Activated naive CD8-positive, alpha-beta T cell treated with anti-CD3 and anti-CD28 coated beads, Interleukin-2, amount 50 U/mL, for 24 hours (primary cell): ENCODE measurements around the gene PRSS57.
"Not testable (repeated sequence)": the region's sequence is repeated elsewhere in the genome, so short reads cannot be mapped to it uniquely, and the experiment has no call there.

Experiments
- ATAC-seq: fragments of 150-1000 bp; cut with Tn5 transposase; one replicate; pipeline ENCODE4 v1.10.0; 2021
- DNase-seq: peaks from one replicate; pipeline ENCODE4 v3.0.0; 2021
- H3K27ac Mint-ChIP-seq: one replicate; pipeline ENCODE4 v1.8.0; 2021; ENCODE audit warnings: mild to moderate bottlenecking, mixed read lengths
- H3K27me3 Mint-ChIP-seq: one replicate; pipeline ENCODE4 v1.8.0; 2021; ENCODE audit warnings: mixed read lengths
- H3K36me3 Mint-ChIP-seq: one replicate; pipeline ENCODE4 v1.8.0; 2021; ENCODE audit warnings: low read depth, mixed read lengths
- H3K4me1 Mint-ChIP-seq: one replicate; pipeline ENCODE4 v1.8.0; 2021; ENCODE audit warnings: mixed read lengths
- H3K4me3 Mint-ChIP-seq: one replicate; pipeline ENCODE4 v1.8.0; 2021; ENCODE audit warnings: mild to moderate bottlenecking, moderate library complexity, mixed read lengths
- H3K9me3 Mint-ChIP-seq: one replicate; pipeline ENCODE4 v1.8.0; 2021; ENCODE audit warnings: mixed read lengths

Gene PRSS57

DNA sequence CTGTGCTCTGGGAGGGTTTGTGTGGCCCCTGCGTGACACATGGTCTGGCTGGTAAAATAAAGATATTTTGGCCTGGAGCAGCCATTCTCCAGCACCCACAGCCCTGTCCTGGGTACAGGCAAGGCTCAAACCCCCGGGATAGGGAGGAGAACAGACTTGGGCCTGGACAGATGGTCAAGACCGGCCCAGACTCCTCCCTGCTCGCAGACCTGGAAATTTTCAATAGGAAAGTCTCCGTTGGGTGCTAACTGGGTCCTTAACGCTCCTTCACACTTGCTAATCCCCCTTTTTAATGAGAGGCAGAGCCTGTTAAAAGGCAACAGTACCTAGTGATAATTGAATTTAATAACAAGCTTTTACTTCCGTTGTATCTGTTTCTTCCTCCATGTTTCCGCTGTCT, 16.0 kb upstream of the PRSS57 start:
- Mint-ChIP-seq H3K36me3 (no peaks in the 10 kb centered on the region), H3K27me3 (peaks cover 21% of the 10 kb centered on the region), H3K27ac (no peak overlapping the region), H3K4me1 (no peaks in the 10 kb centered on the region), H3K9me3 (no peaks in the 10 kb centered on the region), H3K4me3 (no peak overlapping the region)
- DNase-seq (no peak), ATAC-seq (no peak)

DNA sequence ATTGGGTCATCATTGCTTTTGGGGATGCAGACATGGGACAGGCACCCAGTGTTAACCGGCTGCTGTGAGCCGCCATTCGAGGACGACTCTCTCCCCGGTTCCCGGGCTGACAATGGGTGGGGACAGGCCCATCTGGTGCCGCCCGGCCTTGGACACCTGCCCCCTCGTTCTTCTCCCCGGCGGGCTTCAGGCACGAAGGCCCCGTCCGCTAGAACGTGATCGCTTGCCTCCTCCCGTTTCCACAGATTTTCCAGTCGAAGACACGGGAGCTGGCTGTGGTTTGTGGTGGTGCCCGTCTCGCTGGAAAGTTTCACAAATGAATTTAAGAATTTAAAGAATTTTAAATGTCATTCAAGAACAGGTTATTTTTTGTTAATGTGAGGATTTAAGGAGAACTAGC, 15.5 kb upstream of the PRSS57 start:
- H3K4me3 Mint-ChIP-seq: no peak overlapping the region
- no peaks in the 10 kb centered on the region for H3K9me3 Mint-ChIP-seq
- H3K36me3 Mint-ChIP-seq: no peaks in the 10 kb centered on the region
- ATAC-seq (no peak), DNase-seq (no peak)
- H3K4me1 Mint-ChIP-seq: no peaks in the 10 kb centered on the region
- peaks cover 22% of the 10 kb centered on the region for H3K27me3 Mint-ChIP-seq
- H3K27ac Mint-ChIP-seq: no peak overlapping the region

DNA sequence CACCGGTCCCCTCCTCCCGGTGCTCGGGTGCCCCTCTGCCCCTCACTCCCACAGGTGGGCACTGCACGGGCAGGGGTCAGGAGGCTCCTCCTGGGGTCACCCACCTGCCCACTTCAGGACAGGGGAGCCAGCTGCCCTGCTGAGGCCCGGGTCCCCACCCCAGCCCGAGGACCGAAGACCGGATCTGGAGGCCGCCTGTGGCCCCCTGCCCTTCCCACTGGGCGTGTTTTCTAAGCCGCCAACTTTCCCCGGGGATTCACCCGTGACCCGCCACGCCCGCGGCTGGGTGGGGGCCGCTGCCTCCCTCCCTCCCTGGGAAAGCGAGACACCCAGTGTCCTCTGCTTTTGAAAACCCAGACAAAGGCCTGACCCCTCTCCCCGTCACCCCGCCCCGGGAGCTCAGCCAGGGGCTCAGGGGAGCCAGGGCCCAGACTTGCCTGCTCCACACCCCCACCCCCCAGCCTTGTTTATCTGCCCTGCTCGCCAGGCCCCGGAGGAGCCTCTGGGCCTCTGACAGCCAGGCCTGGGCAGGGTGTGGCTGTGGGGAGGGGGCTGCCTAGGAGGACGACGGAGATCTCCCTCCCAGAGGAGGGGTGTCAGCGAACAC, 14.8 kb upstream of the PRSS57 start:
- H3K4me1 Mint-ChIP-seq: no peaks in the 10 kb centered on the region
- H3K9me3 Mint-ChIP-seq: no peaks in the 10 kb centered on the region
- no peak overlapping the region for H3K4me3 Mint-ChIP-seq
- DNase-seq (no peak), ATAC-seq (no peak)
- H3K36me3 Mint-ChIP-seq: no peaks in the 10 kb centered on the region
- H3K27me3 Mint-ChIP-seq: peaks cover 23% of the 10 kb centered on the region
- H3K27ac Mint-ChIP-seq: no peak overlapping the region

DNA sequence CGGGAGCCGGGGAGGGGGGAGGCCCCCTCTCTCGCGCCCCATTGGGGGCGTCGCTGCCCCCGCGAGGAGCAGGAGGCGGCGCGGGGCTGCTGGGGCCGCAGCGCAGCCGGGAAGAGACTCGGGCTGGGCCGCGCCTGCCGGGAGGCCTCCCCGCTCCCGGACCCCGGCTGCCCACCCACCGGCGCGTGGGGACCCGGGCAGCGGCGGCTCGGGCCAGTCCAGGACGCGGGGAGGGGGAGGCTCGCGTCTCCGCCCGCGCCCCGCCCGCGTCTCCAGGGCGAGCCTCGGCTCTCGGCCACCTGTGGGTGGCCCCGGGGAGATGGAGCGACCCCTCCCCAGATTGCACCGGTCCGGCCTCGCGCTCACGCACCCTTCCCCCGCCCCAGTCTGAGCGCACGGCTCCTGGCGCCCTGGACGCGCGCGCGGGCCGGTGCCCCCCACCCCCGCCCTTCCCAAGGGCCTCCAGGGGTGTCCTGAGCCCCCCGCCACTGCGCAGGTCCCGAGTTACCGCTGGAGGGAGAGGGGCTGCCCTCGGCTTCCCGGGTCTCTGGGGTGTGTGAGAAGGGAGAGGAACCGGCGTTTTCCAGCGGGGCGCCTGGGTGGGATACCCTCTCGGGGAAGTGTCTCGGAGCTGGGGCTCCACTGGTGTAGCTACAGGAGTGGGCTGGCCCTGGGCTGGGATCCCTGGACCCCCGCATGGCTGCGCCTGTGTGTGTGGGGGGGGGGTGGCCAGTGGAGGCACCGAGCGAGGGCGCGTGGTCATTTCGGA, 14.1 kb upstream of the PRSS57 start:
- no peaks in the 10 kb centered on the region for H3K9me3 Mint-ChIP-seq
- peaks cover 25% of the 10 kb centered on the region for H3K27me3 Mint-ChIP-seq
- DNase-seq (no peak), ATAC-seq (no peak)
- no peaks in the 10 kb centered on the region for H3K36me3 Mint-ChIP-seq
- no peaks in the 10 kb centered on the region for H3K4me1 Mint-ChIP-seq
- no peak overlapping the region for H3K27ac Mint-ChIP-seq
- no peak overlapping the region for H3K4me3 Mint-ChIP-seq

DNA sequence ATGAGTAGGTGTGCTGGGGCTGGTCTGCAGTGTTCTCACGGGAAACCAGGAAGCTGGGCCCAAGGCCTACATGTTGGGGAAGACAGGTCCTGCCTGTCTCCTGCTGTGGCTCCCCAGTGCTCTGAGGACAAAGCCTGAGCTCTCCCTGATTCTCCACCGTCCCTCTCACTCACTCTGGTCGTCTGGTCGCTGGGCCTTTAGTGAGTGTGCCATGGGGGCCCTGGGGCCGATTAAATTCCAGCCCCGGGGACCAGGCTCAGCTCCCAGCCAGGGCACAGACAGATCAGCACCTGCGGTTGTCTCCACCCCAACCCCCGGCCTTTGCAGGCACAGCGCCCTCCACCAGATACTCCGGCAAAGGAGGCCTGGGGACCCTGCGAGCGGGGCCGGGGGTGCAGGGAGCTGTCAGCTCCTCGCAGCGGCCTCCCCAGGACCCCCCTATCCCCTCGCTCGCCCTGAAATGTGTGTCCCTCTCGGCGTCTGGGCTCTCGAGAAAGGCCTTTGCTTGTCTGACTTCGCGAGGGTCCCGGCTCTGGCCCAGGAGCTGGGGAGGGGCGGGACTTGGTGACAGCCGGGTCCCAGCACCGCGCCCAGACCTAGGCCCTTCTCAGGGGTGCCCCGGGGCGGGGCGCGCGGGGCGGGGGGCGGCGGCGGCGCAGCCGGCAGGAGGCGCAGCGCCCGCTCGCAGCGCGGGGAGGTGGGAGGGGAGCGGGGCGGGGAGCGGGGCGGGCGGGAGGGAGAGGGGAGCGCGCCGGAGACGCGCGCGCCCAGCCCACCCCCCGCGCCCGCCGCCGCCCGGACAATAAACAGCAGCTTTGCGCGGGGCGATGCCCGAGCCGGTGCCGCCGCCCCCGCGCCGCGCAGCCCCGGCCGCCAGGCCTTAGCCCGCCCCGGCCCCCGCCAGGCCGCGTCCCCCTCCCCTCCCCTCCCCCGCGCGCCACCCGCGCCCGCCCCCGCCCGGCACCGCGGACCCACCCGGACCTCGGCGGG, 13.2 kb upstream of the PRSS57 start, which contains the start of gene PALM:
Gene PALM, plus strand, starts transcription at position 782 of the 990 bp plus-strand sequence. CDS start 212 bp downstream, outside the sequence.
- Mint-ChIP-seq H3K36me3 (no peaks in the 10 kb centered on the region), H3K4me3 (no peak within 1 kb of the TSS)
- no peak for ATAC-seq

DNA sequence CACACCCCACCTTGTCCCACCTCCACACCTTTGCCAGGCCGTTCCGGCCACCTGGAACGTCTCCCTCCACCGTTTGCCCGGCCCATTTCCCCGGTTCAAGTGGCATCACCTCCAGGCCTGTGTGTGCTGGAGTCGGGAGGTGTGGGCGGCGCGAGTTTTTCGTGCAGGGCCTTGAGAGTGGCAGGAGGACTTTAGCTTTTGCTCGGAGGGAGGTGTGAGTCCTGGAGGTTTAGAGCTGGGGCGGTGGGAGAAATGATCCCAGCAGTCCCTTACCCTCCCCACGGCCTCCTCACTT, 9.1 kb upstream of the PRSS57 start:
- no peak overlapping the region for H3K27ac Mint-ChIP-seq

More for the DNA sequence above, 13.2 kb upstream of the PRSS57 start, which contains the start of gene PALM:
- Mint-ChIP-seq H3K9me3 (no peaks in the 10 kb centered on the region), H3K4me1 (peaks cover 3% of the 10 kb centered on the region), H3K27me3 (peaks cover 25% of the 10 kb centered on the region), H3K27ac (no peak within 1 kb of the TSS)
- no peak for DNase-seq

DNA sequence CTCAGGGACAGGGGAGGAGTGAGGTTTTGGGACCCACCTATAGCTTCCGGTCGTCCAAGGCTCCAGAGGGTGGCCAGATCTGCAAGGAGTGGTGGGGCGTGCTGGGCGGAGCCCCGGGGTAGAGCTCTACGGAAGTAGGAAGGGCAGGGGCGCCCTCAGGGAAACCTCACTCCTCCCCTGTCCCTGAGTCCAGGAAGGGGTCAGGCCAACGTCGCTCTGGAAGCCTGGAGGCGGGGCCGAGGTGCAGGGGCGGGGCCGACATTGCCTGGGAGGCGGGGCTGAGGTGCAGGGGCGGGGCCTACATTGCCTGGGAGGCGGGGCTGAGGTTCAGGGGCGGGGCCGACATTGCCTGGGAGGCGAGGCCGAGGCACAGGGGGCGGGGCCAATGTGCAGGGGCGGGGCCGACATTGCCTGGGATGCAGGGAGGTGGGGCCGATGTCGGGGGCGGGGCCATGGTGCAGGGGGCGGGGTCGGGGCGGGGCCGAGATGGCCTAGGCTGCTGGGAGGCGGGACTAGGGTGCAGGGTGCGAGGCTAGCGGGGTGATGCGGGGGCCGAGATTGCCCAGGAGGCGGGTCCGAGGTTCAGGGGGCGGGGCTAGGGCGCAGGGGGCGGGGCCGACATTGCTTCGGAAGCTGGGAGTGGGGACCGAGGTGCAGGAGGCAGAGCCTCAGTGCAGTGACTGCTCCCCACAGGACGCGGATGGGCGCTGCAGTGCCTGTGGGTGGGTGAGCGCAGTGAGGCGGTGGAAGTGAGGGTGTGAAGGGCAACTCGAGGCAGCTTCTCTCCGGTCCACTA, 8.6 kb upstream of the PRSS57 start:
- Mint-ChIP-seq H3K9me3 (no peaks in the 10 kb centered on the region), H3K27ac (no peak overlapping the region)
- ATAC-seq: peak; percentile 50

More for the DNA sequence above, 9.1 kb upstream of the PRSS57 start:
- Mint-ChIP-seq H3K4me1 (peaks cover 7% of the 10 kb centered on the region), H3K9me3 (no peaks in the 10 kb centered on the region), H3K27me3 (peaks cover 32% of the 10 kb centered on the region), H3K4me3 (no peak overlapping the region), H3K36me3 (no peaks in the 10 kb centered on the region)
- ATAC-seq: no peak
- no peak for DNase-seq

GRCh38 chr19:703329-703650, 8.0 kb upstream of the PRSS57 start:
- Mint-ChIP-seq H3K4me3 (no peak overlapping the region), H3K9me3 (no peaks in the 10 kb centered on the region), H3K27ac (no peak overlapping the region), H3K4me1 (peaks cover 7% of the 10 kb centered on the region), H3K27me3 (peaks cover 33% of the 10 kb centered on the region), H3K36me3 (no peaks in the 10 kb centered on the region)
- ATAC-seq: no peak
- no peak for DNase-seq

More for the DNA sequence above, 8.6 kb upstream of the PRSS57 start:
- Mint-ChIP-seq H3K36me3 (no peaks in the 10 kb centered on the region), H3K4me3 (no peak overlapping the region), H3K4me1 (peaks cover 7% of the 10 kb centered on the region), H3K27me3 (peaks cover 32% of the 10 kb centered on the region)
- DNase-seq: peak; percentile 72

DNA sequence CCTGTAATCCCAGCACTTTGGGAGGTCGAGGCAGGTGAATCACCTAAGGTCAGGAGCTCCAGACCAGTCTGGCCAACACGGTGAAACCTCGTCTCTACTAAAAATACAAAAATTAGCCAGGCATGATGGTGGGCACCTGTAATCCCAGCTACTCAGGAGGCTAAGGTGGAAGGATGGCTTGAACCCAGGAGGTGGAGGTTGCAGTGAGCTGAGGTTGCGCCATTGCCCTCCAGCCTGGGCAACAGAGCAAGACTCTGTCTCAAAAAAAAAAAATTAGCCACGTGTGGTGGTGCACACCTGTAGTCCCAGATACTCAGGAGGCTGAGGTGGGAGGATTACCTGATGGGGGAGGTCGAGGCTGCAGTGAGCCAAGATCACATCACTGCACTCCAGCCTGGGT, 7.6 kb upstream of the PRSS57 start:
- DNase-seq, H3K9me3 Mint-ChIP-seq, H3K4me3 Mint-ChIP-seq, ATAC-seq, H3K4me1 Mint-ChIP-seq, H3K27ac Mint-ChIP-seq, H3K36me3 Mint-ChIP-seq: not testable (repeated sequence)
- H3K27me3 Mint-ChIP-seq: peaks cover 33% of the 10 kb centered on the region

- not testable (repeated sequence) for DNase-seq, H3K4me3 Mint-ChIP-seq
Observed at GRCh38 chr19:699885-700284, 4.6 kb upstream of the PRSS57 start.

GRCh38 chr19:698529-698928, 3.3 kb upstream of the PRSS57 start:
- H3K27me3 Mint-ChIP-seq: peaks cover 39% of the 10 kb centered on the region
- ATAC-seq, H3K4me3 Mint-ChIP-seq, DNase-seq, H3K9me3 Mint-ChIP-seq, H3K36me3 Mint-ChIP-seq, H3K27ac Mint-ChIP-seq, H3K4me1 Mint-ChIP-seq: not testable (repeated sequence)

More at GRCh38 chr19:699885-700284, 4.6 kb upstream of the PRSS57 start:
- not testable (repeated sequence) for H3K36me3 Mint-ChIP-seq, H3K9me3 Mint-ChIP-seq, H3K27ac Mint-ChIP-seq, H3K4me1 Mint-ChIP-seq, ATAC-seq
- H3K27me3 Mint-ChIP-seq: peaks cover 32% of the 10 kb centered on the region

DNA sequence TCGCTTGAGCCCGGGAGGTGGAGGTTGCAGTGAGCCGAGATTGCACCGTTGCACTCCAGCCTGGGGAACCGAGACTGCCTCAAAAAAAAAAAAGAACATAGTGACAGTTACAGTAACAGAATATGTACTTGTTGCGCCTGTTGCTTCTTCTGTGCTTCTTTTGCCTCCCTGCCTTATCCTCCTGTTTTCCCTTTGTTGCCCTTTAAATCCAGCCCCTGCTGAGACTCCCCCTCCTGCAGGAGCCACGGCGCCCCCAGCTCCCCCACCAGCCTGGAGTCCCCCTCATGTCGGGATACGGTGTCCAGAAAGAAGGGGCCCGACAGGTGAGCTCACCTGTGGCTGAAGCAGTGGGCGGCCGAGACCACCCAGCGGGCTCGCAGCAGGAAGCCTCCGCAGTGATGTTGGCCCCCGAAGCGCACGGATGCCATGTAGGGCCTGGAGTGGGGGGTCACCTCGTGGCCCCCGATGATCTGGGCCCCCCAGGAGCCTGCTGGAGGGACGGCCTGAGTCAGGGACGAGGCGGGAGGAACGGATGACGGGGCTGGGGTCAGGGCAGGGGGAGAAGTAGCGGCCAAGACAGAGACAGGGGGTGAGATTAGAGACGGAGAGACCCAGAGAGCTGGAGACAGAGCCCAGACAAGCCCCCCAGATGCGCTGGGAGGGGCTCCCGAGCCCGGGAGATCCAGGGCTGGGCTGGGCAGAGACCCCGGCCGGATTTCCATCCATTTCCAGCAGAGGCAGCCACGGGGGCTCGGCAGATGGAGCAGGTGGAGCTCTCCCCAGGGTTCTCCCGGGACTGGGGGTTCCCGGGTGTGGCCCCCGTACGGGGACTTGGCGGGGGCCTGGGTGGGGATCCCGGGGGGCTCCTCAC, 536 bp downstream of the PRSS57 start:
- H3K4me3 Mint-ChIP-seq: no peak overlapping the region

GRCh38 chr19:690203-690602, 5.0 kb downstream of the PRSS57 start:
- ATAC-seq (no peak), DNase-seq (no peak)
- H3K27ac Mint-ChIP-seq: no peak overlapping the region
- H3K27me3 Mint-ChIP-seq: peaks cover 8% of the 10 kb centered on the region
- no peaks in the 10 kb centered on the region for H3K9me3 Mint-ChIP-seq
- H3K36me3 Mint-ChIP-seq: no peaks in the 10 kb centered on the region
- H3K4me3 Mint-ChIP-seq: no peak overlapping the region
- no peaks in the 10 kb centered on the region for H3K4me1 Mint-ChIP-seq

More for the DNA sequence above, 536 bp downstream of the PRSS57 start:
- ATAC-seq: no peak
- Mint-ChIP-seq H3K27ac (no peak overlapping the region), H3K4me1 (peaks cover 1% of the 10 kb centered on the region), H3K9me3 (no peaks in the 10 kb centered on the region), H3K27me3 (peaks cover 30% of the 10 kb centered on the region), H3K36me3 (no peaks in the 10 kb centered on the region)
- no peak for DNase-seq
